Measurements from ENCODE around the gene KTN1.

Gene KTN1

DNA sequence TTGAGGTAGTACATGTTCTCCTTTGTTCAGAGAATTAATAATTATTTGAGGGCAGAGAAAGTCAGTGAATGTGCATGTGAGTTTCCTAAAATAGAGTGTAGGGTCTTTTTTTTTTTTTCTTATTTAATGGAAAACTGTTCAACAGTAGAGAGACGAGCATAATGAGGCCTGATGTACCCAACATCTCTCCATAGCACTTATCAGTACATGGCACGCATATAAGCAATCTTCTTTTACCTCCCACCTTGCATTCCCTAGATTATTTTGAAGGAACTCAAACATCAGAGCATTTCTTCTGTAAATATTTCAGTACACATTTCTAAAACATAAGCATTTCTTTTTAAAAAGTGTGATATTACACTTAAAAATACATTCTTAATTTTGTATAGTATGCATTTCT lies 87.8 kb downstream of the KTN1 start:
- no peak for DNase-seq (ENCODE audit: low spot score)

GRCh38 chr14:55671641-55672040 lies 91.6 kb downstream of the KTN1 start:
- DNase-seq (ENCODE audit: low spot score) = no peak

DNA sequence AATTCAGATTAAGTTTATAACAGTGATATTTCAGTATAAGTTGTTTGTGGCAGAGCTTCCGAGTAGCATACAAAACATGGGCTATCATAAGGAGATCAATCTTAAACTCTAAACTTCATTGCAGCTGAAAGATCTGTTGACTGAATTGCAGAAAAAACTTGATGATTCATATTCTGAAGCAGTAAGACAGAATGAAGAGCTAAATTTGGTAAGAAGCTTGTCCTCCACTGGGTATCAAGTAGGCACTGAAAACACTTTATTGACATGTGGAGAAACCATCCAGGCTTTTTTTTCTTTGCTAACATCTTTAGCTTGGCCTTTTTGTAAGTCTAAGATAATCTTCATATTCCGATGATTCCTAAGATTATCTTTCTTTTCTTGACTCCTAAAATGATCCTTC lies 93.0 kb downstream of the KTN1 start:
- no peak for DNase-seq (ENCODE audit: low spot score)

DNA sequence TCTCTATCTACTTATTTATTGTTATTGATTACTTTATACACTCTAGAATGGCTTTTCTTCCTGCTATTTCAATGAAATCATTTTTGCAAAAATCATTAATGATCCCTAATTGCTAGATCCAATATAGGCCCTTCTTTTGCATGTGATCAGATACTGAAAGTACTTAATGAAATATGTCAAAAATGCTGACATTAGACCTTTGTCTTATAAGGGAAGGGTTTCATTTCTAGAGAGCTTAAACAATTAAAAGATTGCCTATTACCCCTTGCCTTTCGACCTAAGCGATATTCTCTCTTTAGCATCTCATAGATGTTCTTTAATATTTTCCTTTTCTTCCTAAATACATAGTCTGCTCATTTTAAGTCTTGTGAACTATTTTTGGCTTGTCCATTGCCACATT lies 101.1 kb downstream of the KTN1 start:
- DNase-seq (ENCODE audit: low spot score) = no peak

DNA sequence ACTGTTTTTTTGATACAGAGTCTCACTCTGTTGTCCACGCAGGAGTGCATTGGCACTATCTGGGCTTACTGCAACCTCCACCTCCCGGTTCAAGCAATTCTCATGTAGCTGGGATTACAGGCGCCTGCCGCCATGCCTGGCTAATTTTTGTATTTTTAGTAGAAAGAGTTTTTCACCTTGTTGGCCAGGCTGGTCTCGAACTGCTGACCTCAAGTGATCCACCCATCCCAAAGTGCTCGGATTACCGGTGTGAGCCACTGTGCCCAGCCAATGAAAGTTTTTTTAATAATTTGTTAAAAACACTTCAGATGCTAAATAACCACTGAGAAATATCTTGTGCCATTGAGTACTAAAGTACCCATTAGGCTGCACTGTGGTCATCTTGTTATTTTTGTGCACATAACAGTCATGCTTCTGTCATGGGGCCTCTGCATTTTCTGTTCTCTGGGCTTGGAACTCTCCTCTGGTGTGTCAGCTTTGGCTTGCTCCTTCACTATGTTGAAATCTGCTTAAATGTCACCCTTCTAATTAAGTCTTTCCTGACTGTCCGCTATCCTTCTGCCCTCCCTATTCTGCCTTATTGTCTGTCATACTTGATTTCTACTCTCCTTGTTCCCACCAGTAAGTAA lies 105.1 kb downstream of the KTN1 start:
- DNase-seq (ENCODE audit: low spot score) = no peak

GRCh38 chr14:55686713-55687112 lies 106.7 kb downstream of the KTN1 start:
- DNase-seq (ENCODE audit: low spot score) = no peak

GRCh38 chr14:55688566-55688965 lies 108.6 kb downstream of the KTN1 start:
- no peak for DNase-seq (ENCODE audit: low spot score)

GRCh38 chr14:55689981-55690871 lies 110.2 kb downstream of the KTN1 start:
- DNase-seq (ENCODE audit: low spot score) = no peak

DNA sequence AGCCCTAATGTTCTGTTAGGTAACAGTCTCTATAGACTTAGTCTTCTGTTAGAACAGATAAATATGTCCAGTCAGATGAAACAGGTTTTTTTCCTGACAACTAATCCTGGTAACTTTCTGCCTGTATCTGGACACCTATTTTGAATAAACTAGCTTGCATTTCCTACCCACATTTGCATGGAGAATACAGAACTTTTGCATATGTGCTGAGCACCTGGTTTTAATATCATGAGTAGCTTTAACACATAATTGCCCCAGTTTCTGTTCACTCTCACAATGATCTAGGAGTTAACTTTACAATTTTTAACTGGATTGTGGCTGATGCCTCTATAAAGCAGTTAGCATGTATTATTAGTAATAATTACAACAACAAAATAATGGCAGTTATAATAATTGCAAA lies 111.7 kb downstream of the KTN1 start:
- DNase-seq (ENCODE audit: low spot score) = no peak

- DNase-seq (ENCODE audit: low spot score) = no peak
Observed at GRCh38 chr14:55693904-55694303, 113.9 kb downstream of the KTN1 start.

DNA sequence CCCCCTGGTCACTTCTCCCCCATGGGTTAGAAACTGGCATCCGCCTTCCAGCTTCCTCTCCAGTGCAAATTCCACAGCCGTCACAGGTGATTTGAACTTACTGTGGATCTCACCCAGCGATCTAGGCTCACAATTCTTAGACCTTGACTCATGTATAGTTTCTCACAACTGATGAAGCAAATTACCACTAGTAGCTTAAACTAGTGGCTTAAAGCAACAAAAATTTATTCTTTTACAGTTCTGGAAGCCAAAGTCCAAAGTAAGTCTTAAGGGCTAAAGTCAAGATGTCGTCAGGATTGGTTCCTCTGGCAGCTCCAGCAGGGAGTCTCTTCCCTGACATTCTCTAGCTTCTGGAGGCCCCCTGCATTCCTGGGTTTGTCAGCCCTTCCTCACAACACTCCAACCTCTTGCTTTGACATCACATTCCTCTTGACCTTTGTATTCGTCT lies 117.4 kb downstream of the KTN1 start:
- DNase-seq (ENCODE audit: low spot score) = no peak

DNA sequence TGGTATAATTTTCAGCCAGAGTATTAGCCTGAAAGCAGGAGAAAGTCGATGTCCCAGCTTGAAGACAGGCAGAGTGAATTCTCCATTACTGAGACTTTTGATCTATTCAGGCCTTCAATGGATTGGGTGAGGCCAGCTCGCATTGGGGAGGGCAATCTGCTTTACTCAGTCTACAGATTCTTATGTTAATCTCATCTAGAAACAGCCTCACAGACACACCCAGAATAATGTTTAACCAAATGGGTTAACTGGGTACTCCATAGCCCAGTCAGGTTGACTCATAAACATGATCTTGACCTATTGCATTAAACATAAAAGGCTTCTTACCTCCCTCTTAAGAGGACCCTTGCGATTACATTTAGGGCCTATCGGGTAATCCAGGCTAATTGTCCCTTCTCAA lies 118.0 kb downstream of the KTN1 start:
- no peak for DNase-seq (ENCODE audit: low spot score)

DNA sequence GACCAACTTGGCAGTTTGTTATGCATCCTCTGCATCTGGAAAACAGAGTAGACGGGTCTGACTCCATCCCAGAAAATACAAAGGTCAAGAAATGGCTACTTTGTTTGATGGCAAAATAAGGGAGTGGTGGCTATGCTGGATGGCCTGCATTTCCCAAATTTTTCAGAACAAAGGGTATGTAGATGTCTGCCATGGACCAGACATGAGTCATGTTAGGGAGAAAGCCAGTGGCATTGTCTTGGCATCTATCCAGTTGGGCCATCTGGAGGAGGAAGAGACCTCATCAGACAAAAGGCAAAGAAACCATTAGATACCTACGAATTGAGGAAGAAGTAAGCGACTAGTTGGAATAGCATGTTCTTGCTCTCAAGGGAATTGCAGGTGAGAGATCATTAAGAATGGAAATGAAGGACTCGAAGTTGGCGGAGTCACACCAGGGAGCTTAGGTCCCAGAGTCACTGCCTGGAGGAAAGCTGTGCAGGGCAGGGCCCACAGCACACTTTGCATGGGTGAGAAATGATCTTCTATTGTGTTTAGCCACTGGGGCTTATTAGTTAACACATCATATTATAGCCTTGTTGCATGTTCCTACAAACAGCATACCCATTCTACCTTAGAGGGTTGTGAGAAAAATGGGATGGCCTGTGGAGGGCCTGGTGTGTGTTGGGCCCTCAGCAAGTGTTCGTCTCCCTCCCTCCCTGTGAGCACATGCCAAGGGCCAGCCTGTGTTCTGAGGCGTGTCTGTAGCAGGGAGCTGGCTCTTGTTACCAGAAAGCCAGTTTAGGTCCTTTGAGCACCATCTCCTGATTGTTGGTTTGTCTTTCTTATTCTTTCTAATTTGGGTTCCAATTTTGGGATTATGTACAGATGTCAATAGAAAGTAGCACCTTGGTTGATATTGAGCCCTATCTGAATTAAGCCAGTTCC lies 119.4 kb downstream of the KTN1 start:
- DNase-seq (ENCODE audit: low spot score) = no peak

DNA sequence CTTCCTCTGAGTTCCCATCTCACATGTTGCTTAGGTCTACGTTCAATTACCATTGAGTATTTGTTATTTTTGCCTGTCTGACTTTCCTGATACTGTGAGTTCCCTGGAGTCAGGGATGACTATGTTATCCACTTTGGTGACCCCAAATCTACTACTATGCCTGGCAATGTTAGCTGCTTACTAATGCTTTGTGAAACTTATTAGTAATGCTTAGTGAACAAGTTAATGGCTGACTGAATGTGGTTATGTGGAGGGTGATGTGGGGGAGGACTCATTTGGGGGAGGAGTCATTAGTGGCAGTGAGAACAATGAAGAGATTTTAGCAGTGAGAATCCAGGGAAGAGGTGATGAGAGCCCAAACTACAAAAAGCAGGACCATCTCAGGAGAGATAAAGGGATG lies 121.6 kb downstream of the KTN1 start:
- no peak for DNase-seq (ENCODE audit: low spot score)

- DNase-seq (ENCODE audit: low spot score) = no peak
Observed at GRCh38 chr14:55702511-55702910, 122.5 kb downstream of the KTN1 start.

DNA sequence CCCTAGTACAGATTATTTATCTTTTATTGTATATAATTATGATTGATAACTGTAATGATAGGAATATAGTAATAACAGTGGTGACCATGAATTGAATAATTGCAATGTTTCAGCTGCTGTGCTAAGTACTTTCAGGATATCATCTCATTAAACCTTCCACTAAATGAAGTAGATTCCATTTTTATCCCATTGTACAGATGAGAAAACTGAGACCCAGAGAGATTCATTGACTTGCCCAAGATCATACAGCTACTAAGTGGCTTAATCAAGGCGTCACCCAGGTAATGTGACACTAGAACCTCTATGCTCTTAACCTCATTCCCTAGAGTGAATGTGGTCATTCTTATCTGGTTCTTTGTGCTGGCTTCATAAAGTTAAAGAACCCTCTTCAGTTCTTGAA lies 124.6 kb downstream of the KTN1 start:
- DNase-seq (ENCODE audit: low spot score) = no peak

- DNase-seq (ENCODE audit: low spot score) = no peak
Observed at GRCh38 chr14:55705651-55706364, 125.8 kb downstream of the KTN1 start.

DNA sequence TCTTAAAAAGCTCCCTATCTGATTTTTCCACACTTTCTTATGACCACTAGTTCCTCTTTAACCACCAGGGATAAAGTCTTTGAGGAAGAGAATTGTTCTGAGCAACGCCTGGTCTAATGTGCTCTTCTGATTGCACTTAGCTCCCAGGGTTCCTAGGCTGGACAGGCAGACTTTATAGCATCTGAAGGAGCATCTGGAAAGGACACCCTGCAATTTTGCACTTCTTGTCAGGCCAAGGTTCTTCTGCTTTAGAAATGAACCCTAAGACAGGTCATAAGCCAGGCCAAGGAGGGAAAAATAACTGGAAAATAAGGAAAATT lies 126.3 kb downstream of the KTN1 start:
- DNase-seq (ENCODE audit: low spot score) = no peak

GRCh38 chr14:55706893-55707292 lies 126.9 kb downstream of the KTN1 start:
- no peak for DNase-seq (ENCODE audit: low spot score)

DNA sequence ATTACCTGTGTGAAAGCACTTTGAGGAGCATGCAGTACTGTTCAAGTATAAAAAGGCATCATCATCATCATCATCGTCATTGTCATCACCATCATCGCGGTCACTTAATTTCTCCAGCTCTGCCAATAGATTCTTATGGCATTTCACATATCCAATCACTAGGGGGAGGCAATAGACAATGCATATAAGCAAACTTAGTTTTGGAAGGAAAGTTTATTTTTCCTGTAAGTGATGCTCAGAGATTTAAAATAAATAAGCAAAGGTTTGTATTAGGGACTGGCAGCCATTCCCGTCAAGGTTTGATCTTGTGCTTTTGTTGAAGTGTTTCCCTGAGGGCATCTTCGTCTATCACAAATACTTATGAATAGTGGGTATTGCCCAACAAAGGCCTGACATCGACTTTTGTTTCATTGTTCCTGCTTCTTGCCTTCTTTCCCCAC lies 127.4 kb downstream of the KTN1 start:
- DNase-seq (ENCODE audit: low spot score) = peak; percentile 29

- DNase-seq (ENCODE audit: low spot score) = no peak
Observed at GRCh38 chr14:55710506-55711041, 130.6 kb downstream of the KTN1 start.

Measured in SK-N-DZ (cell line).